ENCODE results near the gene ARL6. TPM values are rescaled to one million over a fixed set of nuclear protein-coding genes. Genes with fewer than 3 reads are reported as not detected.

ARL6 gene
- total and polyA plus RNA-seq, 7 experiments from 2014 or later: 3.0 to 7.5 (median 4.1) TPM

Other genes with a start within 250 kb of the ARL6 start
- 10 to 100 TPM in 1 of 5 experiments, 1 to 10 TPM in 4; 1.8 to 11.2 (median 5.1) TPM for gene CRYBG3, start 57.3 kb downstream of the ARL6 start, total RNA-seq
- under 1 TPM; 0.86 to 0.92 TPM for gene CRYBG3, start 57.3 kb downstream of the ARL6 start, polyA plus RNA-seq
- 100 to 1,000 TPM in 1 of 5 experiments, 10 to 100 TPM in 4; 17.8 to 110 (median 28.4) TPM for gene RIOX2, start 207.7 kb downstream of the ARL6 start, total RNA-seq
- gene RIOX2, start 207.7 kb downstream of the ARL6 start, polyA plus RNA-seq: 10 to 100 TPM; 31.4 to 34.0 TPM